HG03064 (cell line): ENCODE data around the gene LIPA.
"Not testable (repeated sequence)": the region's sequence is repeated elsewhere in the genome, so short reads cannot be mapped to it uniquely, and the experiment has no call there.

ENCODE experiments used
- ATAC-seq: cut with Tn5 transposase; IDR thresholded peaks from one replicate; pipeline ENCODE4 v1.9.1; 2021; ENCODE audit warnings: low read depth; ENCODE audit not compliant: unreplicated experiment

The LIPA gene

GRCh38 chr10:89251409-89252224 is at the start of gene LIPA:
LIPA (minus strand) TSS chr10:89251775; CDS start chr10:89247648, 4,127 bp downstream.
- ATAC-seq, result peak; percentile 94

- ATAC-seq, result no peak
Observed at GRCh38 chr10:89301232-89301631, 49.7 kb upstream of the LIPA start.

GRCh38 chr10:89299031-89299430 is 47.5 kb upstream of the LIPA start:
- no peak for ATAC-seq

- no peak for ATAC-seq
Observed at GRCh38 chr10:89297791-89298190, 46.2 kb upstream of the LIPA start.

- ATAC-seq, result no peak
Observed at GRCh38 chr10:89297356-89297755, 45.8 kb upstream of the LIPA start.

GRCh38 chr10:89296220-89296648 is 44.7 kb upstream of the LIPA start:
- no peak for ATAC-seq

- ATAC-seq, result peak; percentile 56
Observed at GRCh38 chr10:89295597-89295996, 44.0 kb upstream of the LIPA start.

- ATAC-seq, result no peak
Observed at GRCh38 chr10:89294721-89295239, 43.2 kb upstream of the LIPA start.

- ATAC-seq, result not testable (repeated sequence)
Observed at GRCh38 chr10:89285303-89285702, 33.7 kb upstream of the LIPA start.

- ATAC-seq, result not testable (repeated sequence)
Observed at GRCh38 chr10:89284711-89285110, 33.1 kb upstream of the LIPA start.

GRCh38 chr10:89283936-89284475 is 32.4 kb upstream of the LIPA start:
- no peak for ATAC-seq

GRCh38 chr10:89283025-89283935 is 31.7 kb upstream of the LIPA start:
- ATAC-seq, result no peak

GRCh38 chr10:89281606-89282395 is 30.2 kb upstream of the LIPA start:
- ATAC-seq, result no peak

GRCh38 chr10:89280508-89280907 is 28.9 kb upstream of the LIPA start:
- no peak for ATAC-seq

- ATAC-seq, result no peak
Observed at GRCh38 chr10:89279421-89279869, 27.9 kb upstream of the LIPA start.

- no peak for ATAC-seq
Observed at GRCh38 chr10:89278900-89279392, 27.4 kb upstream of the LIPA start.

- ATAC-seq, result no peak
Observed at GRCh38 chr10:89278034-89278535, 26.5 kb upstream of the LIPA start.

GRCh38 chr10:89275383-89275782 is 23.8 kb upstream of the LIPA start:
- ATAC-seq, result no peak

GRCh38 chr10:89274928-89275327 is 23.4 kb upstream of the LIPA start:
- ATAC-seq, result no peak

- no peak for ATAC-seq
Observed at GRCh38 chr10:89273680-89274079, 22.1 kb upstream of the LIPA start.
